GM10847 (cell line): ENCODE measurements around the gene FOSB.

Experiments used
- POLR2A ChIP-seq: IDR thresholded peaks from 2 replicates; pipeline ENCODE4 v1.6.1; 2011; ENCODE audit not compliant: insufficient read length; ENCODE audit errors: extremely low read depth

FOSB gene

GRCh38 chr19:45503909-45504308, 36.1 kb downstream of the FOSB start:
- TF ChIP-seq POLR2A = no peak

DNA sequence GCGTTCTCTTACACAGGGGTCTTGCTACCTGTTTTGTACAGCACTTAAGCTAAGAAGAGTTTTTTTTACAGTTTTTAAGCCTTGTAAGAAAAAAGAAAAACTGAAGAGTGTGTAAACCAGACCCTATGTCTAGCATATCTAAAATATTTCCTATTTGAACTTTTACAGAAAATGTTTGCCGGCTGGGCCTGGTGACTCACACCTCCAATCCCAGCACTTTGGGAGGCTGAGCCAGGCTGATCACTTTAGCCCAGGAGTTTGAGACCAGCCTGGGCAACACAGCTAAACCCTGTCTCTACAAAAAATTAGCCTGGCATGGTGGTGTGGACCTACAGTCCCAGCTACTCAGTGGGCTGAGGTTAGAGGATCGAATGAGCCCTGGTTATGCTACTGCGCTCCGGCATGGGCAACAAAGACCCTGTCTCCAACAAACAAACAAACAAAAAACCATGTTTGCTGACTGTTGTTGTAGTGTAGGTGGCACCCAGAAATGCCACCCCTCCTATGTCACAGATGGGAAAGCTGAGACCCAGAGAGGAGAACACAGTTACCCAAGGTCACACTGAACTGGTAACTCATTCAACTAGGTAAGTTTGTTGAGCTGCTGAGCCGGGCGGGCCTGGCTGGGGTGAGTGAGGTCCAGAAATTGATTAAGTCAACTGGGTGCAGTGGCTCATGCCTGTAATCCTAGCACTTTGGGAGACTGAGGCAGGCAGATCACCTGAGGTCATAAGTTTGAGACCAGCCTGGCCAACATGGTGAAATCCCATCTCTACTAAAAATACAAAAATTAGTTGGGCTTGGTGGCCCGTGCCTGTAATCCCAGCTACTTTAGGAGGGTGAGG, 37.6 kb downstream of the FOSB start:
- TF ChIP-seq POLR2A = no peak

DNA sequence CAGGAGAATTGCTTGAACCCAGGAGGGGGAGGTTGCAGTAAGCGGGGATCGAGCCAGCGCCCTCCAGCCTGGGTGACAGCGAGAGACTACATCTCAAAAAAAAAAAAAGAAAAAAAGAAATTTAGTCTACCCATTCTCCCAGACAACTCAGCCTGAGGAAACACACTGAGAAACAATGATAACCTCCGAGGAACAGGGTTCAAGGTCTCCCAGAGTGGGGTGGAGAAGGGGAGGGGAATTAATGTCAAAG, 38.1 kb downstream of the FOSB start:
- TF ChIP-seq POLR2A = no peak

GRCh38 chr19:45506246-45506988, 38.6 kb downstream of the FOSB start:
- TF ChIP-seq POLR2A = peak; percentile 60

GRCh38 chr19:45506989-45507871, 39.4 kb downstream of the FOSB start, which contains the start of gene VASP:
VASP (plus strand) TSS chr19:45507479; CDS start chr19:45507772, 293 bp downstream.
- peak; percentile 98 for TF ChIP-seq POLR2A

GRCh38 chr19:45507872-45508416, 40.1 kb downstream of the FOSB start:
- TF ChIP-seq POLR2A = no peak

- no peak for TF ChIP-seq POLR2A
Measured at GRCh38 chr19:45508417-45508860, 40.6 kb downstream of the FOSB start.

- peak; percentile 27 for TF ChIP-seq POLR2A
Measured at GRCh38 chr19:45508861-45509691, 41.3 kb downstream of the FOSB start.

GRCh38 chr19:45509692-45510015, 41.9 kb downstream of the FOSB start:
- no peak for TF ChIP-seq POLR2A

- no peak for TF ChIP-seq POLR2A
Measured at GRCh38 chr19:45511074-45511473, 43.3 kb downstream of the FOSB start.

DNA sequence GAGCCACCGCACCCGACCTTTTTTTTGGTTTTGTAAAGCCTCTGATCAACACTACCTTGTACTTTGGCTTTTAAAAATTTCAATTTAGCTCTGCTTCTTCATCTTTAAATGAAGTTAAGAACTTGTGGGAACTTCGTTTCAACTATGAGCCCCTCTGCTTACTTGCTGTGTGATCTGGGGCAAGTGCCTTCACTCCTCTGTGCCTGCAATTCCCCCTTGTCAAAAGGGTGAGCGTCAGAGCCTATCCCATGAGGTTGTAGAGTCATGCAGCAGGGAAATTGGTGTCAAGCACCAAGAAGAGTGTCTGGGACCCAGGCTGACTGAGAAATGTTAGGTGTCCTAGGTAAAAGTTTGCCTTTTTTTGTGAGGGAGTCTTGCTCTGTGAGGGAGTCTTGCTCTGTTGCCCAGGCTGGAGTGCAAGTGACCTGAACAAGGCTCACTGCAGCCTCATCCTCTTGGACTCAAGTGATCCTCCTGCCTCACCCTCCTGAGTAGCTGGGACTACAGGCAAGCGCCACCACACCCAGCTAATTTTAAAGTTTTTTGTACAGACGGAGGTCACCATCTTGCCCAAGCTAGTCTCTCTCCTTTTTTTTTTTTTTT, 45.2 kb downstream of the FOSB start:
- no peak for TF ChIP-seq POLR2A

GRCh38 chr19:45514376-45515051, 46.7 kb downstream of the FOSB start:
- TF ChIP-seq POLR2A = no peak

- no peak for TF ChIP-seq POLR2A
Measured at GRCh38 chr19:45515081-45515624, 47.4 kb downstream of the FOSB start.
